Heart right ventricle (tissue), 16 donors: ENCODE results near the gene MIS18A. TPM values are rescaled to one million over a fixed set of nuclear protein-coding genes. Genes with fewer than 3 reads are reported as not detected.

Experiments
- ATAC-seq, 8 donors: fragments of 200-7000 bp; cut with Tn5 transposase; one replicate each; pipeline ENCODE4 v1.9.1; 2020; ENCODE audit warnings: mild to moderate bottlenecking in 8 of 8, moderate library complexity in 8 of 8, moderate number of reproducible peaks in 1 of 8
- DNase-seq, 2 donors: peaks; one replicate each; pipeline ENCODE4 v3.0.0-alpha.2; 2020
- H3K27ac ChIP-seq, 10 donors: fragments of 200-600 bp; sonication (generic) in 2 of 10; one replicate each; pipeline versions ENCODE4 v1.5.0 to v1.8.0; 2020 to 2022; ENCODE audit warnings: mild to moderate bottlenecking in 3 of 10
- H3K27me3 ChIP-seq, 7 donors: fragments of 200-600 bp; one replicate each; pipeline ENCODE4 v1.8.0; 2021 to 2022; ENCODE audit warnings: mild to moderate bottlenecking in 2 of 7
- H3K36me3 ChIP-seq, 9 donors: fragments of 200-600 bp; sonication (generic) in 1 of 9; one replicate each; pipeline versions ENCODE4 v1.5.0 to v1.8.0; 2020 to 2022; ENCODE audit warnings: mild to moderate bottlenecking in 2 of 9
- H3K4me1 ChIP-seq, 9 donors: fragments of 200-600 bp; sonication (generic) in 1 of 9; one replicate each; pipeline versions ENCODE4 v1.5.0 to v1.8.0; 2020 to 2022; ENCODE audit warnings: mild to moderate bottlenecking in 4 of 9
- H3K4me3 ChIP-seq, 10 donors: fragments of 200-600 bp; sonication (generic) in 2 of 10; one replicate each; pipeline versions ENCODE4 v1.5.0 to v1.8.0; 2020 to 2022; ENCODE audit warnings: mild to moderate bottlenecking in 7 of 10, moderate library complexity in 2 of 10
- H3K9me3 ChIP-seq, 11 donors: fragments of 200-600 bp in 10 of 11; sonication (generic) in 2 of 11; one replicate each; pipeline versions ENCODE4 v1.5.0 to v1.8.0; 2013 to 2022; ENCODE audit warnings: mild to moderate bottlenecking in 2 of 11, control low read depth in 1 of 11, moderate library complexity in 1 of 11
- WGBS, 2 donors: extraction: QIAGEN DNeasy Blood & Tissue Kit; methylation state at CpG; one replicate each; pipeline ENCODE4 v1.1.7; 2013; ENCODE audit warnings: inconsistent platforms in 1 of 2; 5-methylcytosine and 5-hydroxymethylcytosine counted together
- intact Hi-C, 10 donors: fragments of 100-400 bp; cut with DNase I; formaldehyde crosslinking; loops; one replicate each; pipeline versions ENCODE4 v1.11.1 to v1.14.2; 2022
- polyA plus RNA-seq, 2 donors: library from polyadenylated mRNA; stranded (reverse); fragments of 200-250 nt; gene quantifications; one replicate each; pipeline ENCODE4 v1.2.3, GENCODE V29; 2013
- total RNA-seq, 10 donors: library from RNA; stranded (reverse); fragmentation: NEBNext Ultra II Directional in 3 of 10; extraction: Animal tissue kit (Norgen Biotek cat#: 25700) in 3 of 10; gene quantifications; one replicate each; pipeline versions ENCODE4 v1.2.1 to v1.2.4, GENCODE V29; 2021 to 2023
- TF ChIP-seq, protein P1 (sequence below), 9 donors: fragments of 200-600 bp; sonication (generic) in 2 of 9; IDR thresholded peaks; one replicate each; pipeline versions ENCODE4 v1.5.0 to v1.8.0; 2021 to 2022; ENCODE audit warnings: antibody characterized with exemption in 9 of 9, mild to moderate bottlenecking in 5 of 9, moderate library complexity in 1 of 9
- donor health status: Arrhythmogenic right ventricular cardiomyopathy.
- donor health status: ischemic (EF 13 %, LVEDD 7.1; RV severe dilation, severe dysfunction).
- donor health status: healthy with polysubstance abuse.
- donor health status: DM: no; HTN: yes; CAD: no.
- donor health status: DM: no; HTN: no; CAD: no.
- donor health status: ischemic (EF 25% LVEDD 6.9; RV normal size, moderate dysfunction).
- donor health status: ischemic (EF 25% LVEDD 5.7; RV mildly dilated, moderate dysfunction).
- donor health status: healthy.
- donor health status: DM: yes; HTN: yes; CAD: no.
- donor health status: Ischemic cardiomyopathy.
- donor health status: ischemic (EF 35%, LVEDD 5.7; RV mildly dilated, moderate dysfunction).
- donor health status: nonischemic (EF 11% LVEDD 7.7; RV severe dilation, severe dysfunction).
- donor health status: DM: yes; HTN: yes; CAD: no.
- donor health status: PGD.
- donor health status: ischemic (EF 29% LVEDD 5.4; RV normal size, mild dysfunction).
- donor health status: nonischemic (EF 23%, LVEDD 6.1; RV moderate dilation, normal function).

MIS18A gene
- total and polyA plus RNA-seq, 12 donors, result 1.8 to 3.6 (median 2.7) TPM

DNA sequence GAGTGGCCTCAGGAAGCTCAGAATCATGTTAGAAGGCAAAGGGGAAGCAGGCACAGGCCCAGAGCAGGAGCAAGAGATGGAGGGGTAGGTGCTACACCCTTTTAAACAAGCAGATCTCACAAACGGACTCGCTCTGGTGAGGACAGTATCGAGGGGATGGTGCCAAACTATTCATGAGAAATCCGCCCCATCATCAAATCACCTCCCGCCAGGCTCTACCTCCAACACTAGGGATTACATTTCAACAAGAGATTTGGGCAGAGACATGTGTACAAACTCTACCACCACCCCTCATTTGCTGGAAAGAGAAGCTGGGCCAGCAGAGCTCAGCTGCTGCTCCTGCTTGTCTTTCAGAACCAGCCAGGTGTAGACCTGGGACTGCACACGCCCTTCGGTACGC lies 32.9 kb downstream of the MIS18A start:
- intact Hi-C loops, result no loop called here
- H3K27ac ChIP-seq, result no peak overlapping the region
- WGBS, 2 donors, result 92 to 93% methylated on average over 8 of the region's 8 CpGs
- DNase-seq (no peak), ATAC-seq (no peak)
- H3K9me3 ChIP-seq, result peaks cover 0 to 4% (median 0%) of the 10 kb centered on the region in 11 donors
- peaks cover 0 to 11% (median 3%) of the 10 kb centered on the region in 9 donors for H3K4me1 ChIP-seq
- no peak overlapping the region for H3K4me3 ChIP-seq
- TF ChIP-seq, protein P1, sequence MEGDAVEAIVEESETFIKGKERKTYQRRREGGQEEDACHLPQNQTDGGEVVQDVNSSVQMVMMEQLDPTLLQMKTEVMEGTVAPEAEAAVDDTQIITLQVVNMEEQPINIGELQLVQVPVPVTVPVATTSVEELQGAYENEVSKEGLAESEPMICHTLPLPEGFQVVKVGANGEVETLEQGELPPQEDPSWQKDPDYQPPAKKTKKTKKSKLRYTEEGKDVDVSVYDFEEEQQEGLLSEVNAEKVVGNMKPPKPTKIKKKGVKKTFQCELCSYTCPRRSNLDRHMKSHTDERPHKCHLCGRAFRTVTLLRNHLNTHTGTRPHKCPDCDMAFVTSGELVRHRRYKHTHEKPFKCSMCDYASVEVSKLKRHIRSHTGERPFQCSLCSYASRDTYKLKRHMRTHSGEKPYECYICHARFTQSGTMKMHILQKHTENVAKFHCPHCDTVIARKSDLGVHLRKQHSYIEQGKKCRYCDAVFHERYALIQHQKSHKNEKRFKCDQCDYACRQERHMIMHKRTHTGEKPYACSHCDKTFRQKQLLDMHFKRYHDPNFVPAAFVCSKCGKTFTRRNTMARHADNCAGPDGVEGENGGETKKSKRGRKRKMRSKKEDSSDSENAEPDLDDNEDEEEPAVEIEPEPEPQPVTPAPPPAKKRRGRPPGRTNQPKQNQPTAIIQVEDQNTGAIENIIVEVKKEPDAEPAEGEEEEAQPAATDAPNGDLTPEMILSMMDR (IDR thresholded peaks at IDR 0.05), result no peak
- no peaks in the 10 kb centered on the region for H3K36me3 ChIP-seq
- no peaks in the 10 kb centered on the region for H3K27me3 ChIP-seq

DNA sequence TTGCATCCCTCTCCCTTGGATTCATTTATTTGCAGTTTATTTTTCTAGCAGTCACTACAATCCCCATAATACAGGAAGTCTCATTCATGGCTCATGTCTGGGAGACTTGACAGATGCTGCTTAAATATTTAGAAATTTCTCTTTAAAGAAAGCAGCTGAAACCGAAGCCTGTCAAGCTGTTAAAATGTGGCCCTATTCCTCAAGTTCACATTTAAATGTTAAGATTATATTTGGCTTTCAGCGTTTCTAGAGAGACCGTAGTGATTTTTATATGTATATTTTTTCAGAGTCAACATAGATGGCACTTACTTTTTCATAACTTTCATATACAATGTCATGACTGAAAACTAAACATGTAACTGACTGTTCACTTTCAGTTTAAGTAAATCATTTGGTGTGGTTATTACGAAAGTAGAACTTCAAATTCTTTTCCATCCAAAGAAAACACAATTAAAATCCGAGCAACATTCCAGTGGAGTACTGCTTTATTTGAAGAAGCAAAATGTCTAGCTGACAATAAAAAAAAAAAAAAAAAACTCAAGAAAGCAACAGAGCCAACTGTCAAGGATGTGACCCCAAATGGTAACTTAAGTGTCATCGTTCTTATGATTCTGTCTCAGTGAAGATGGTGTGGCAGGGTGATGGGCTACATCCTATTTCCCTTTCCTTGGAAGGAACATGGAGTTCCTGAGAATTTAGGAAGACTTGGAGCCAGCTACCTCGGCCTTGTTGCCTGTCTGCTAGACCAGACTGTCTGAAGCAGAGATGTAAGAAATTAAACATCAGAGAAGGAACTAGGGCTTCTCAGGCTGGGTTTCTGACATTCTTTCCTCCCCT lies 37.8 kb downstream of the MIS18A start:
- TF ChIP-seq, protein P1 (IDR thresholded peaks at IDR 0.05), result no peak
- intact Hi-C loops, result no loop called here
- ATAC-seq (peak in 2 of 8 donors; percentile 16 to 56), DNase-seq (no peak)
- Histone ChIP-seq H3K27ac (peak overlapping the region in 4 of 10 donors; percentile 15 to 60 (median 22)), H3K36me3 (no peaks in the 10 kb centered on the region), H3K4me3 (peak overlapping the region in 1 of 10 donors; percentile 6), H3K9me3 (peaks cover 0 to 12% (median 0%) of the 10 kb centered on the region in 11 donors), H3K27me3 (no peaks in the 10 kb centered on the region), H3K4me1 (no peaks in the 10 kb centered on the region)
- WGBS, 2 donors, result 59 to 67% methylated on average over 7 of the region's 7 CpGs

DNA sequence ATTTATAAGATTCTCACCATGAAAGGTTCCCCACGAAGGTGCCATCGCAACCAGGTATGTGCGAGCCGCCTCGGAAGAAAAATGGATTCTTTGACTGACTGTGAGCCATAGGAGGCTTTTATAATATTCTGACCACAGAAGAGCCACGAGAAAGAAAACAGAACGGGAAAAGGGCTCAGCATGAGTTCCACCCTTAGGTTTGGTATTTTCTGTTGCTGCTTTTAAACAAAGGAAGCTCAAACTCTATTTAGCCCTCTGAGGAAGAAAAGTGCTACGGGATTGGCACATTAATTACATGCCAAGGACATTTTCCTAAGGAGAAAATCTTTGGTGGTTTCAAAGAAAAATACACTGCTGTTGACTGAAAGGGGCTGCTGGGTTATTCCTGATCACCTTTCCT lies 39.3 kb downstream of the MIS18A start:
- no peaks in the 10 kb centered on the region for H3K27me3 ChIP-seq

DNA sequence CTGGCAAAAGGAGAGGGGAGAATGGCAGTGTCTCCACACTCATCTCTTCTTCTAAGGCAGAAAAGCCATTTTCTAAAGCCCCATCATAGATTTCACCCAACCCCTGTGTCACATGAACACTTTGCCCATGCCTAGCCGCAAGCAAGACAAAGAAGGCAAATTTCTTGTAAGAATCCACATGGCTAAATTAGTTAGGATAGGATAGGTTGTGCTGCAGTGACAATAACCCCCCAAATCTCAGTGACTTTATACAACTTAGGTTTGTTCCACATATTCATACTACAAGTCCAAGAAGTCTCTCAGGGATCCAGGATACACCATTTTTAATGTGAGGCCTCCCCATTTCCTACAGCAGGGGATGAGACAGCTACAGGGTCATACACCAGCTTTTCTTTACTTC lies 40.8 kb downstream of the MIS18A start:
- Histone ChIP-seq H3K27ac (no peak overlapping the region), H3K36me3 (no peaks in the 10 kb centered on the region), H3K4me1 (no peaks in the 10 kb centered on the region), H3K9me3 (peaks cover 0 to 12% (median 0%) of the 10 kb centered on the region in 11 donors), H3K4me3 (no peak overlapping the region), H3K27me3 (no peaks in the 10 kb centered on the region)
- TF ChIP-seq, protein P1 (IDR thresholded peaks at IDR 0.05), result no peak
- DNase-seq (no peak), ATAC-seq (no peak)
- WGBS, 2 donors, result 94 to 100% methylated on average over 1 of the region's 1 CpG
- intact Hi-C loops, result no loop called here

More for the DNA sequence above, 39.3 kb downstream of the MIS18A start:
- Histone ChIP-seq H3K36me3 (no peaks in the 10 kb centered on the region), H3K4me1 (no peaks in the 10 kb centered on the region), H3K27ac (no peak overlapping the region), H3K4me3 (no peak overlapping the region), H3K9me3 (peaks cover 0 to 12% (median 0%) of the 10 kb centered on the region in 11 donors)
- ATAC-seq (no peak), DNase-seq (no peak)
- WGBS, 2 donors, result 72 to 81% methylated on average over 8 of the region's 8 CpGs
- TF ChIP-seq, protein P1 (IDR thresholded peaks at IDR 0.05), result no peak
- intact Hi-C loops, result no loop called here
